ENCODE measurements around the gene TMEM39B. TPM values are rescaled to one million over a fixed set of nuclear protein-coding genes. Genes with fewer than 3 reads are reported as not detected.

The TMEM39B gene
- total and polyA plus RNA-seq, 2 donors (not counting 3 experiments of a cell fraction or from before 2014, with no cell fraction given) = 47.3 to 64.3 TPM

- FAIRE-seq = no peak
- POLR2A ChIA-PET = no interaction called here
- no peaks in the 10 kb centered on the region for H3K4me1 ChIP-seq (ENCODE audit: control insufficient read depth, extremely low read depth, insufficient read depth, low read length)
- CTCF ChIA-PET = interaction anchor here (1.3 kb wide), 1 partner anchor 15 kb away, joined by 6 read pairs; no protein-coding TSS in a partner anchor
- H3K4me3 ChIP-seq (replicated peaks in 1 of 3; ENCODE audit: insufficient read depth in 1 of 3, low read depth in 1 of 3, low read length in 3 of 3) = no peak overlapping the region
- H3K9me1 ChIP-seq (replicated peaks; ENCODE audit: control insufficient read depth, extremely low read depth, insufficient read depth, low read length) = no peaks in the 10 kb centered on the region
- intact Hi-C loops (cut with micrococcal nuclease) = no loop called here
- H3K36me3 ChIP-seq (ENCODE audit: control insufficient read depth in 2 of 2, extremely low read depth in 1 of 2, insufficient read depth in 2 of 2, low read length in 2 of 2) = peaks cover 23 to 36% of the 10 kb centered on the region in 2 experiments
- BruUV-seq (replicated peaks) = no TSS peak
- dilution Hi-C loops (cut with MboI; ENCODE audit: extremely low pct_ligation_motif_present, low sequenced_read_pairs) = no loop called here
- no peak for DNase-seq (ENCODE audit: low read depth, low spot score)
- no peak overlapping the region for H3K9ac ChIP-seq (replicated peaks; ENCODE audit: extremely low read depth, insufficient read depth, low read length)
- TF ChIP-seq EZH2 (IDR thresholded peaks at IDR 0.05; ENCODE audit: borderline replicate concordance, low read depth, low read length, severe bottlenecking) (no peak), JUN (IDR thresholded peaks at IDR 0.05; ENCODE audit: borderline replicate concordance, insufficient read depth, insufficient read length, low read depth) (no peak), CTCF (IDR thresholded peaks at IDR 0.05; ENCODE audit: extremely low read depth in 1 of 2, insufficient read depth in 1 of 2, low read depth in 1 of 2, low read length in 2 of 2) (no peak), MYC (IDR thresholded peaks at IDR 0.05; ENCODE audit: low read depth, low read length) (no peak), POLR2A (IDR thresholded peaks at IDR 0.05; ENCODE audit: low read depth, low read length) (no peak), GATA2 (IDR thresholded peaks at IDR 0.05; ENCODE audit: insufficient read depth, insufficient read length, low read depth, low read length) (no peak), FOS (IDR thresholded peaks at IDR 0.05; ENCODE audit: borderline replicate concordance, insufficient read depth, low read length) (no peak), POLR2AphosphoS5 (IDR thresholded peaks at IDR 0.05; ENCODE audit: insufficient read depth, low read depth, low read length) (no peak), MAX (IDR thresholded peaks at IDR 0.05; ENCODE audit: insufficient read depth, insufficient read length) (no peak)
- H3K9me3 ChIP-seq (replicated peaks; ENCODE audit: control insufficient read depth, insufficient read depth, low read length) = no peaks in the 10 kb centered on the region
- no peaks in the 10 kb centered on the region for H3K27me3 ChIP-seq (ENCODE audit: control insufficient read depth in 2 of 2, insufficient read depth in 2 of 2, low read length in 2 of 2)
- H3K79me2 ChIP-seq (ENCODE audit: control insufficient read depth, insufficient read depth, low read length) = peaks cover 35% of the 10 kb centered on the region
- H3K27ac ChIP-seq (ENCODE audit: insufficient read depth, low read depth, low read length) = no peak overlapping the region
- H4K20me1 ChIP-seq (replicated peaks; ENCODE audit: control insufficient read depth, extremely low read depth, insufficient read depth, low read length) = no peaks in the 10 kb centered on the region
- no peak overlapping the region for H3K4me2 ChIP-seq (ENCODE audit: insufficient read depth, low read length)
- H2AFZ ChIP-seq (ENCODE audit: low read depth, low read length) = no peak overlapping the region
Measured at GRCh38 chr1:32048440-32048839, 24.3 kb upstream of the TMEM39B start.
